ENCODE data around the gene ARID1B. TPM values are rescaled to one million over a fixed set of nuclear protein-coding genes. Genes with fewer than 3 reads are reported as not detected.

The ARID1B gene
- total RNA-seq, 1 experiment from 2014 or later, result 24.2 TPM

- Histone ChIP-seq H3K36me3 (ENCODE audit: low read depth, low read length) (no peaks in the 10 kb centered on the region), H3K9ac (ENCODE audit: low read length) (peak overlapping the region; percentile 85), H3K4me2 (ENCODE audit: low read length) (peak overlapping the region; percentile 90), H3F3A (ENCODE audit: low read length, unreplicated experiment) (no peaks in the 10 kb centered on the region), H2AFZ (ENCODE audit: low read length) (0 out of 2 replicates have a peak overlapping the region, but pooled peaks have one; percentile 58), H3K27me3 (ENCODE audit: low read length) (no peaks in the 10 kb centered on the region), H3K4me3 (ENCODE audit: low read length) (peak overlapping the region; percentile 93), H4K20me1 (ENCODE audit: low read length) (peaks cover 29% of the 10 kb centered on the region), H3K9me3 (ENCODE audit: low read length) (no peaks in the 10 kb centered on the region), H3K79me2 (ENCODE audit: low read length) (peaks cover 66% of the 10 kb centered on the region), H3K9me2 (replicated peaks; ENCODE audit: low read length) (no peaks in the 10 kb centered on the region), H3K27ac (ENCODE audit: low read length) (peak overlapping the region; percentile 57), H3K4me1 (ENCODE audit: insufficient read depth, low read length) (peaks cover 29% of the 10 kb centered on the region)
- no peak for TF ChIP-seq CTCF (conservative IDR thresholded peaks at IDR 0.05; ENCODE audit: low read depth, low read length)
- no peak for TF ChIP-seq EZH2phosphoT487 (IDR thresholded peaks at IDR 0.05; ENCODE audit: borderline replicate concordance, low read length)
- TF ChIP-seq EZH2 (IDR thresholded peaks at IDR 0.05; ENCODE audit: low read length, unreplicated experiment), result no peak
- intact Hi-C loops (cut with micrococcal nuclease), result loop anchor here (5.0 kb wide), 1 partner anchor 211 kb away; no protein-coding TSS in a partner anchor
- no peak for ATAC-seq
- no TSS peak for BruUV-seq (replicated peaks)
- ChIA-PET POLR2A (ENCODE audit: unreplicated experiment) (interaction anchor here (0.8 to 0.9 kb wide), 2 partner anchors 92 to 170 kb away, joined by 4 read pairs; no protein-coding TSS in a partner anchor), CTCF (no interaction called here)
- peak; percentile 16 for DNase-seq
These were observed 1.5 kb downstream of the ARID1B start for GRCh38 chr6:156778454-156779205.

- H3K27ac ChIP-seq (ENCODE audit: low read length), result peak overlapping the region; percentile 25
- H3K9me2 ChIP-seq (replicated peaks; ENCODE audit: low read length), result no peaks in the 10 kb centered on the region
- no peaks in the 10 kb centered on the region for H3F3A ChIP-seq (ENCODE audit: low read length, unreplicated experiment)
- DNase-seq (no peak), ATAC-seq (peak; percentile 1; the same call in 1 of the 2 replicates)
- TF ChIP-seq CTCF (conservative IDR thresholded peaks at IDR 0.05; ENCODE audit: low read depth, low read length), result no peak
- H3K4me2 ChIP-seq (ENCODE audit: low read length), result peak overlapping the region; percentile 90
- ChIA-PET CTCF (no interaction called here), POLR2A (ENCODE audit: unreplicated experiment) (interaction anchor here (0.6 to 0.9 kb wide), 3 partner anchors 48 to 169 kb away, joined by 4 to 8 read pairs (median 4); no protein-coding TSS in a partner anchor)
- no TSS peak for BruUV-seq (replicated peaks)
- H3K36me3 ChIP-seq (ENCODE audit: low read depth, low read length), result no peaks in the 10 kb centered on the region
- H3K27me3 ChIP-seq (ENCODE audit: low read length), result no peaks in the 10 kb centered on the region
- peaks cover 29% of the 10 kb centered on the region for H4K20me1 ChIP-seq (ENCODE audit: low read length)
- intact Hi-C loops (cut with micrococcal nuclease), result loop anchor here (1.0 to 5.0 kb wide), 6 partner anchors 88 to 403 kb away; no protein-coding TSS in a partner anchor
- peaks cover 74% of the 10 kb centered on the region for H3K79me2 ChIP-seq (ENCODE audit: low read length)
- H3K4me3 ChIP-seq (ENCODE audit: low read length), result peak overlapping the region; percentile 93
- H2AFZ ChIP-seq (ENCODE audit: low read length), result no peak overlapping the region
- peaks cover 33% of the 10 kb centered on the region for H3K4me1 ChIP-seq (ENCODE audit: insufficient read depth, low read length)
- H3K9me3 ChIP-seq (ENCODE audit: low read length), result no peaks in the 10 kb centered on the region
- H3K9ac ChIP-seq (ENCODE audit: low read length), result peak overlapping the region; percentile 85
These were observed 2.3 kb downstream of the ARID1B start for GRCh38 chr6:156779206-156780094.
